GM23338 (cell line): ENCODE measurements around the gene CHCHD6. TPM values are rescaled to one million over a fixed set of nuclear protein-coding genes. Genes with fewer than 3 reads are reported as not detected.

ENCODE experiments used
- ATAC-seq: fragments of 200-7000 bp; cut with Tn5 transposase; 3 replicates; pipeline ENCODE4 v1.9.1; 2020
- DNase-seq: peaks from one replicate; pipeline ENCODE4 v3.0.0-alpha.2; 2015; ENCODE audit warnings: low spot score
- H2AFZ ChIP-seq: fragments of 200-600 bp; sonication (generic); 2 replicates; pipeline ENCODE4 v1.8.0; 2016; ENCODE audit warnings: antibody characterized with exemption, mild to moderate bottlenecking, moderate library complexity
- H3F3A ChIP-seq: fragments of 200-600 bp; sonication (generic); replicated peaks from 2 replicates; pipeline ENCODE4 v1.8.0; 2017; ENCODE audit warnings: antibody characterized with exemption, mixed run types, low read depth
- H3K27ac ChIP-seq: fragments of 200-600 bp; sonication (generic); 2 replicates; pipeline ENCODE4 v1.6.1; 2016; ENCODE audit warnings: low read depth
- H3K27me3 ChIP-seq: fragments of 200-600 bp; sonication (generic); 2 replicates; pipeline ENCODE4 v1.8.0; 2016; ENCODE audit warnings: mild to moderate bottlenecking, mixed run types, moderate library complexity; ENCODE audit not compliant: insufficient read depth
- H3K36me3 ChIP-seq: fragments of 200-600 bp; sonication (generic); 2 replicates; pipeline ENCODE4 v1.8.0; 2016; ENCODE audit warnings: mild to moderate bottlenecking; ENCODE audit not compliant: insufficient read depth
- H3K4me1 ChIP-seq: fragments of 200-600 bp; sonication (generic); 2 replicates; pipeline ENCODE4 v1.8.0; 2016; ENCODE audit warnings: mild to moderate bottlenecking, moderate library complexity; ENCODE audit not compliant: insufficient read depth
- H3K4me2 ChIP-seq: fragments of 200-600 bp; sonication (generic); 2 replicates; pipeline ENCODE4 v1.7.1; 2017; ENCODE audit warnings: mixed run types
- H3K4me3 ChIP-seq: fragments of 200-600 bp; sonication (generic); 2 replicates; pipeline ENCODE4 v1.6.1; 2016; ENCODE audit warnings: mixed run types
- H3K79me2 ChIP-seq: fragments of 200-600 bp; sonication (generic); replicated peaks from 2 replicates; pipeline ENCODE4 v1.8.0; 2017; ENCODE audit warnings: mild to moderate bottlenecking; ENCODE audit not compliant: insufficient read depth
- H3K9me2 ChIP-seq: fragments of 200-600 bp; sonication (generic); 2 replicates; pipeline ENCODE4 v1.8.0; 2017; ENCODE audit not compliant: insufficient read depth
- H4K20me1 ChIP-seq: fragments of 200-600 bp; sonication (generic); replicated peaks from 2 replicates; pipeline ENCODE4 v1.8.0; 2017; ENCODE audit warnings: mild to moderate bottlenecking; ENCODE audit not compliant: insufficient read depth
- H3K27ac Mint-ChIP-seq: 2 replicates; pipeline ENCODE4 v1.8.0; 2020; ENCODE audit warnings: inconsistent platforms, mild to moderate bottlenecking, moderate library complexity, mixed read lengths
- H3K27me3 Mint-ChIP-seq: 3 replicates; pipeline ENCODE4 v1.8.0; 2022; ENCODE audit warnings: low read depth, mild to moderate bottlenecking, moderate library complexity, mixed read lengths, inconsistent platforms; ENCODE audit not compliant: insufficient read depth, poor library complexity
- H3K36me3 Mint-ChIP-seq: 3 replicates; pipeline ENCODE4 v1.8.0; 2021; ENCODE audit warnings: low read depth, mild to moderate bottlenecking, inconsistent platforms, moderate library complexity, mixed read lengths
- H3K4me1 Mint-ChIP-seq: 3 replicates; pipeline ENCODE4 v1.8.0; 2020; ENCODE audit warnings: mild to moderate bottlenecking, inconsistent platforms, mixed read lengths
- H3K4me3 Mint-ChIP-seq: 3 replicates; pipeline ENCODE4 v1.8.0; 2021; ENCODE audit warnings: moderate library complexity, mild to moderate bottlenecking, inconsistent platforms, mixed read lengths
- H3K9me3 Mint-ChIP-seq: 3 replicates; pipeline ENCODE4 v1.8.0; 2020; ENCODE audit warnings: moderate library complexity, mild to moderate bottlenecking, inconsistent platforms, mixed read lengths
- CREB1 ChIP-seq: fragments of 250-450 bp; sonication (Bioruptor Pico); IDR thresholded peaks from 2 replicates; pipeline ENCODE4 v1.5.0; 2020; ENCODE audit warnings: low read depth, mild to moderate bottlenecking, moderate library complexity
- CTCF ChIP-seq, 2 experiments: fragments of 200-600 bp in 1 of 2; sonication (generic) in 1 of 2; conservative IDR thresholded peaks; 2 replicates each; pipeline versions ENCODE4 v1.5.1 to v1.6.1; 2016 to 2017; ENCODE audit warnings: antibody characterized with exemption in 2 of 2, low read depth in 2 of 2, mild to moderate bottlenecking in 2 of 2, moderate library complexity in 1 of 2
- EZH2 ChIP-seq: fragments of 200-600 bp; sonication (generic); IDR thresholded peaks from one replicate; pipeline ENCODE4 v1.8.0; 2017; ENCODE audit warnings: antibody characterized with exemption, mild to moderate bottlenecking, low read depth; ENCODE audit not compliant: unreplicated experiment
- EZH2phosphoT487 ChIP-seq: fragments of 200-600 bp; sonication (generic); IDR thresholded peaks from one replicate; pipeline ENCODE4 v1.8.1; 2018; ENCODE audit warnings: antibody characterized with exemption; ENCODE audit not compliant: unreplicated experiment
- JUNB ChIP-seq: IDR thresholded peaks from one replicate; pipeline ENCODE4 v1.6.1; 2016; ENCODE audit warnings: antibody characterized with exemption; ENCODE audit not compliant: unreplicated experiment
- polyA plus RNA-seq: library from polyadenylated mRNA; unstranded; fragments of >200 nt; fragmentation: Nextera tagmentation; extraction: Ambion mirVana; gene quantifications from 2 replicates; pipeline ENCODE4 v1.2.1, GENCODE V29; 2016
- total RNA-seq: library from RNA; depleted of rRNA; stranded (reverse); fragments of >200 nt; shearing (Covaris generic); gene quantifications from 2 replicates; pipeline ENCODE4 v1.2.3, GENCODE V29; 2014
- TF ChIP-seq, protein P1 (sequence below): IDR thresholded peaks from 2 replicates; pipeline ENCODE4 v1.6.1; 2016; ENCODE audit warnings: antibody characterized with exemption

The CHCHD6 gene
- total and polyA plus RNA-seq, 2 experiments from 2014 or later, result 28.8 to 43.0 TPM

- Histone ChIP-seq H3K79me2 (peaks cover 9% of the 10 kb centered on the region; the same call in 1 of the 2 replicates), H3F3A (no peaks in the 10 kb centered on the region), H3K4me1 (peaks cover 36% of the 10 kb centered on the region), H4K20me1 (no peaks in the 10 kb centered on the region), H3K27ac (peak overlapping the region; percentile 81), H3K27me3 (no peaks in the 10 kb centered on the region), H3K36me3 (no peaks in the 10 kb centered on the region), H2AFZ (no peak overlapping the region), H3K4me2 (peak overlapping the region; percentile 38; the same call in 1 of the 2 replicates), H3K9me2 (no peaks in the 10 kb centered on the region), H3K4me3 (no peak overlapping the region)
- Mint-ChIP-seq H3K4me3 (no peak overlapping the region), H3K4me1 (peaks cover 45% of the 10 kb centered on the region), H3K36me3 (no peaks in the 10 kb centered on the region; the same call in 2 of the 3 replicates), H3K27me3 (peaks cover 3% of the 10 kb centered on the region), H3K9me3 (peaks cover 4% of the 10 kb centered on the region; the same call in 1 of the 3 replicates), H3K27ac (0 out of 2 replicates have a peak overlapping the region, but pooled peaks have one; percentile 69)
- no peak for DNase-seq
- ATAC-seq, result no peak
- TF ChIP-seq CTCF (conservative IDR thresholded peaks at IDR 0.05; ENCODE audit: low read depth in 2 of 2) (no peak), CREB1 (CRISPR knock-in tag) (no peak), EZH2phosphoT487 (no peak)
- TF ChIP-seq, protein P1, sequence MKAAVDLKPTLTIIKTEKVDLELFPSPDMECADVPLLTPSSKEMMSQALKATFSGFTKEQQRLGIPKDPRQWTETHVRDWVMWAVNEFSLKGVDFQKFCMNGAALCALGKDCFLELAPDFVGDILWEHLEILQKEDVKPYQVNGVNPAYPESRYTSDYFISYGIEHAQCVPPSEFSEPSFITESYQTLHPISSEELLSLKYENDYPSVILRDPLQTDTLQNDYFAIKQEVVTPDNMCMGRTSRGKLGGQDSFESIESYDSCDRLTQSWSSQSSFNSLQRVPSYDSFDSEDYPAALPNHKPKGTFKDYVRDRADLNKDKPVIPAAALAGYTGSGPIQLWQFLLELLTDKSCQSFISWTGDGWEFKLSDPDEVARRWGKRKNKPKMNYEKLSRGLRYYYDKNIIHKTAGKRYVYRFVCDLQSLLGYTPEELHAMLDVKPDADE, result no peak
Measured at GRCh38 chr3:126781889-126782491, 78.0 kb downstream of the CHCHD6 start.

DNA sequence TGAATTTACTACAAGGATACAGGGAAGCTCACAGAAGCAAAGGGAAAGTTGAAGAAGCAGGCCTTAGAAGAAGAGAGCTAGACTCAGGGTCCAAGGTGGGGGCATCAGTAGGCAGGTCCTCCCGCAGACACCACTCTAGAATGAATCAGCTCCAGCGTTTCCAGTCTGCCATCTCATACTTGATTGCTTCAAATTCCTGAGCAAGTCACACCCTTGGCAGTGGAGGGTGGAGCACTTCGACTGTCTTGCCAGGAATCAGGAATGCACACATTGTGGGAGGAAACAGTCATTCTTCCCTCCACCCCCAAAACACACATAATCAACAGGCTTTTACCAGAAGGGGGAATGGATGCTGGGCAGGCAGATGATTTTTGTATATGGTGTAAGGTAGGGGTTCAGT, 78.5 kb downstream of the CHCHD6 start:
- H2AFZ ChIP-seq, result no peak overlapping the region
- no peak for ATAC-seq

More for the DNA sequence above, 78.5 kb downstream of the CHCHD6 start:
- peak overlapping the region; percentile 38; the same call in 1 of the 2 replicates for H3K4me2 ChIP-seq
- Mint-ChIP-seq H3K4me1 (peaks cover 41% of the 10 kb centered on the region), H3K36me3 (no peaks in the 10 kb centered on the region; the same call in 2 of the 3 replicates), H3K9me3 (peaks cover 4% of the 10 kb centered on the region; the same call in 1 of the 3 replicates), H3K27ac (0 out of 2 replicates have a peak overlapping the region, but pooled peaks have one; percentile 69), H3K27me3 (peaks cover 3% of the 10 kb centered on the region), H3K4me3 (no peak overlapping the region)
- no peaks in the 10 kb centered on the region for H4K20me1 ChIP-seq
- H3K27me3 ChIP-seq, result no peaks in the 10 kb centered on the region
- H3K4me3 ChIP-seq, result no peak overlapping the region
- no peaks in the 10 kb centered on the region for H3K9me2 ChIP-seq
- no peaks in the 10 kb centered on the region for H3F3A ChIP-seq
- TF ChIP-seq JUNB (no peak), CREB1 (CRISPR knock-in tag) (no peak), EZH2 (no peak), CTCF (conservative IDR thresholded peaks at IDR 0.05; ENCODE audit: low read depth in 2 of 2) (no peak)
- peaks cover 36% of the 10 kb centered on the region for H3K4me1 ChIP-seq
- H3K79me2 ChIP-seq, result peaks cover 9% of the 10 kb centered on the region; the same call in 1 of the 2 replicates
- peak; percentile 19 for DNase-seq
- H3K36me3 ChIP-seq, result no peaks in the 10 kb centered on the region
- H3K27ac ChIP-seq, result peak overlapping the region; percentile 73
